Karpas-422 (cell line): ENCODE results near the gene ING1. TPM values are rescaled to one million over a fixed set of nuclear protein-coding genes. Genes with fewer than 3 reads are reported as not detected.
A peak's percentile ranks its signal among the peaks of the same experiment; 100 is the strongest.

Source experiments
- DNase-seq: peaks from one replicate; pipeline ENCODE4 v3.0.0-alpha.2; 2015
- H2AFZ ChIP-seq: fragments of 200-600 bp; sonication (generic); 2 replicates; pipeline ENCODE4 v1.6.1; 2014; ENCODE audit warnings: antibody characterized with exemption, low read length, mixed read lengths
- H3K27ac ChIP-seq: fragments of 200-600 bp; sonication (generic); 2 replicates; pipeline ENCODE4 v1.5.1; 2014; ENCODE audit warnings: mild to moderate bottlenecking, low read length, moderate library complexity
- H3K27me3 ChIP-seq: fragments of 200-600 bp; sonication (generic); 2 replicates; pipeline ENCODE4 v1.6.1; 2014; ENCODE audit warnings: low read length, mixed read lengths
- H3K36me3 ChIP-seq: fragments of 200-600 bp; sonication (generic); 2 replicates; pipeline ENCODE4 v1.6.1; 2014; ENCODE audit warnings: low read length, mixed read lengths; ENCODE audit not compliant: insufficient read depth
- H3K4me1 ChIP-seq: fragments of 200-600 bp; sonication (generic); 2 replicates; pipeline ENCODE4 v1.6.1; 2014; ENCODE audit warnings: mild to moderate bottlenecking, low read length, mixed read lengths
- H3K4me2 ChIP-seq: fragments of 200-600 bp; sonication (generic); 2 replicates; pipeline ENCODE4 v1.6.1; 2014; ENCODE audit warnings: low read length, low read depth, mild to moderate bottlenecking; ENCODE audit not compliant: poor library complexity, severe bottlenecking
- H3K4me3 ChIP-seq: fragments of 200-600 bp; sonication (generic); 2 replicates; pipeline ENCODE4 v1.5.1; 2014; ENCODE audit warnings: mild to moderate bottlenecking, antibody characterized with exemption, low read length, mixed read lengths
- H3K79me2 ChIP-seq: fragments of 200-600 bp; sonication (generic); 2 replicates; pipeline ENCODE4 v1.6.1; 2014; ENCODE audit warnings: mild to moderate bottlenecking, low read length, mixed read lengths
- H3K9ac ChIP-seq: fragments of 200-600 bp; sonication (generic); 2 replicates; pipeline ENCODE4 v1.6.0; 2014; ENCODE audit warnings: low read length
- H3K9me2 ChIP-seq: fragments of 200-600 bp; sonication (generic), shearing (Covaris generic); replicated peaks from 2 replicates; pipeline ENCODE4 v1.6.0; 2014; ENCODE audit warnings: mild to moderate bottlenecking, low read length, moderate library complexity; ENCODE audit not compliant: insufficient read depth
- H3K9me3 ChIP-seq: fragments of 300-700, 200-600 bp; sonication (generic); 2 replicates; pipeline ENCODE4 v1.6.1; 2014; ENCODE audit warnings: low read length, mixed read lengths
- H4K20me1 ChIP-seq: fragments of 200-600 bp; sonication (generic); 2 replicates; pipeline ENCODE4 v1.6.1; 2014; ENCODE audit warnings: mild to moderate bottlenecking, antibody characterized with exemption, low read length, low read depth; ENCODE audit not compliant: insufficient read depth
- total RNA-seq: library from RNA; depleted of rRNA; stranded (reverse); fragments of >200 nt; shearing (Covaris generic); gene quantifications from 2 replicates; pipeline ENCODE4 v1.2.3, GENCODE V29; 2014; ENCODE audit warnings: low replicate concordance

ING1 gene
- total RNA-seq, 1 experiment from 2014 or later = 6.3 TPM

DNA sequence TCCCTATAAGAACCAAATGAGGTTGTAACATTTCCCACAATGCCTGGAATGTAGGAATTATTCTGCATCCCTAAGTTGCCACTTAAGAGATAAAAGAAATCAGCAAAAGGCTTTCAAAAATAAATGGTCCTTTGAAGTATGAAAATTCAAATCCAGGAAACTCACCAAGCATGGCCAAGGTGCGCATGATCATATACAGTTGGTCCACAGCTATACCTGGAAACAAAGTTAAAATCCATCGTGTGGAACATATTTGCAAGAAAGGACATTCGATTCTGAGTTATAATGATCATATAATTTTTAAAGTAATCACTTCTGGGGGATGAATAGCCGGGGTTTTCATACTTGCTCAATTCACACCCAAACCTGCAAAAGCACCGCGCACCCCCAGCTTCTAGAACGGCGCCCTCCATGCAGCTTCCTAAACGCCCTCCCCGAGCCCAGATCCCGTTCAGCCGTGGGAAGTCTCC lies 8.1 kb upstream of the ING1 start:
- Histone ChIP-seq H2AFZ (no peak overlapping the region), H3K4me1 (peaks cover 26% of the 10 kb centered on the region)

GRCh38 chr13:110705826-110706569 lies 7.5 kb upstream of the ING1 start, which contains the start of gene CARS2:
Gene CARS2 (minus strand): TSS chr13:110706116. CDS start chr13:110706093, 23 bp downstream.
- Histone ChIP-seq H3K79me2 (peaks cover 46% of the 10 kb centered on the region), H2AFZ (peak within 1 kb of the TSS; percentile 67; the same call in 1 of the 2 replicates)

More for the DNA sequence above, 8.1 kb upstream of the ING1 start:
- H4K20me1 ChIP-seq = no peaks in the 10 kb centered on the region
- H3K79me2 ChIP-seq = peaks cover 47% of the 10 kb centered on the region
- H3K9me2 ChIP-seq = no peaks in the 10 kb centered on the region
- H3K9me3 ChIP-seq = no peaks in the 10 kb centered on the region
- no peaks in the 10 kb centered on the region for H3K27me3 ChIP-seq
- H3K4me2 ChIP-seq = peak overlapping the region; percentile 84
- H3K27ac ChIP-seq = peak overlapping the region; percentile 37; the same call in 1 of the 2 replicates
- H3K9ac ChIP-seq = peak overlapping the region; percentile 97
- peaks cover 18% of the 10 kb centered on the region; the same call in 1 of the 2 replicates for H3K36me3 ChIP-seq
- peak overlapping the region; percentile 75 for H3K4me3 ChIP-seq
- DNase-seq = peak; percentile 53

DNA sequence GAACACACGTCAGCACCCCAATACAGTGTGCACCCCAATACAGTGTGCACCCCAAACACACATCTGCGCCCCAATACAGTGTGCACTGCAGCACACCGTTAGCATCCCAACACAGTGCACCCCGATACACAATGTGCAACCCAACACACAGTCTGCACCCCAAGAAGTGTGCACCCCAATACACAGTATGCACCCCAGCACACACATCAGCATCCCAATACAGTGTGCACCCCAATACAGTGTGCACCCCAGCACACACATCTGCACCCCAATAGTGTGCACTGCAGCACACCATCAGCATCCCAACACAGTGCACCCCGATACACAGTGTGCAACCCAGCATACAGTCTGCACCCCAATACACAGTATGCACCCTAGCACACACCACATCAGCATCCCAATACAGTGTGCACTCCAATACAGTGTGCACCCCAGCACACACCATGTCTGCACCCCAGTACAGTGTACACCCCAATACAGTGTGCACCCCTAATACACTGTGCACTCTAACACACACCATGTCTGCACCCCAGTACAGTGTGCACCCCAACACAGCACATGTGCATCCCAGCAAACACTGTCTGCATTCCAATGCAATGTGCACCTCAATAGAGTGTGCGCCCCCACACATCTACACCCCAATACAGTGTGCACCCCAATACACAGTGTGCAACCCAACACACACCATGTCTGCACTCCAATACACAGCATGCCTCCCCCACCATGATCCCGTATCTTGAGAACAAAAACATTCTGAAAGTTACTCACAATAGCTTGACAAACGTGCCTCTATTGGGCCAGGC lies 6.7 kb upstream of the ING1 start:
- Histone ChIP-seq H3K9me3 (no peaks in the 10 kb centered on the region), H4K20me1 (no peaks in the 10 kb centered on the region), H3K27ac (no peak overlapping the region), H3K27me3 (no peaks in the 10 kb centered on the region), H3K9ac (peak overlapping the region; percentile 76), H2AFZ (peak overlapping the region; percentile 67; the same call in 1 of the 2 replicates), H3K4me2 (peak overlapping the region; percentile 93), H3K4me1 (peaks cover 35% of the 10 kb centered on the region), H3K4me3 (peak overlapping the region; percentile 75), H3K36me3 (peaks cover 11% of the 10 kb centered on the region; the same call in 1 of the 2 replicates), H3K79me2 (peaks cover 40% of the 10 kb centered on the region), H3K9me2 (no peaks in the 10 kb centered on the region)
- DNase-seq = no peak

More at GRCh38 chr13:110705826-110706569, 7.5 kb upstream of the ING1 start, which contains the start of gene CARS2:
- Histone ChIP-seq H3K9me2 (no peaks in the 10 kb centered on the region), H3K27me3 (no peaks in the 10 kb centered on the region), H3K36me3 (peaks cover 18% of the 10 kb centered on the region; the same call in 1 of the 2 replicates), H3K27ac (peak within 1 kb of the TSS; percentile 37; the same call in 1 of the 2 replicates), H3K4me2 (peak within 1 kb of the TSS; percentile 93), H3K4me3 (peak within 1 kb of the TSS; percentile 75), H4K20me1 (no peaks in the 10 kb centered on the region), H3K9me3 (no peaks in the 10 kb centered on the region), H3K9ac (peak within 1 kb of the TSS; percentile 97), H3K4me1 (peaks cover 27% of the 10 kb centered on the region)
- peak; percentile 99 for DNase-seq

- Histone ChIP-seq H3K79me2 (peaks cover 28% of the 10 kb centered on the region), H4K20me1 (peaks cover 16% of the 10 kb centered on the region), H3K9ac (peak overlapping the region; percentile 94), H3K4me2 (peak overlapping the region; percentile 97), H3K4me3 (peak overlapping the region; percentile 91), H3K9me2 (no peaks in the 10 kb centered on the region), H3K27me3 (no peaks in the 10 kb centered on the region), H2AFZ (peak overlapping the region; percentile 95), H3K4me1 (peaks cover 25% of the 10 kb centered on the region), H3K27ac (peak overlapping the region; percentile 99), H3K9me3 (no peaks in the 10 kb centered on the region), H3K36me3 (no peaks in the 10 kb centered on the region)
- DNase-seq = peak; percentile 97
Observed at GRCh38 chr13:110712081-110712848, 1.2 kb upstream of the ING1 start.

DNA sequence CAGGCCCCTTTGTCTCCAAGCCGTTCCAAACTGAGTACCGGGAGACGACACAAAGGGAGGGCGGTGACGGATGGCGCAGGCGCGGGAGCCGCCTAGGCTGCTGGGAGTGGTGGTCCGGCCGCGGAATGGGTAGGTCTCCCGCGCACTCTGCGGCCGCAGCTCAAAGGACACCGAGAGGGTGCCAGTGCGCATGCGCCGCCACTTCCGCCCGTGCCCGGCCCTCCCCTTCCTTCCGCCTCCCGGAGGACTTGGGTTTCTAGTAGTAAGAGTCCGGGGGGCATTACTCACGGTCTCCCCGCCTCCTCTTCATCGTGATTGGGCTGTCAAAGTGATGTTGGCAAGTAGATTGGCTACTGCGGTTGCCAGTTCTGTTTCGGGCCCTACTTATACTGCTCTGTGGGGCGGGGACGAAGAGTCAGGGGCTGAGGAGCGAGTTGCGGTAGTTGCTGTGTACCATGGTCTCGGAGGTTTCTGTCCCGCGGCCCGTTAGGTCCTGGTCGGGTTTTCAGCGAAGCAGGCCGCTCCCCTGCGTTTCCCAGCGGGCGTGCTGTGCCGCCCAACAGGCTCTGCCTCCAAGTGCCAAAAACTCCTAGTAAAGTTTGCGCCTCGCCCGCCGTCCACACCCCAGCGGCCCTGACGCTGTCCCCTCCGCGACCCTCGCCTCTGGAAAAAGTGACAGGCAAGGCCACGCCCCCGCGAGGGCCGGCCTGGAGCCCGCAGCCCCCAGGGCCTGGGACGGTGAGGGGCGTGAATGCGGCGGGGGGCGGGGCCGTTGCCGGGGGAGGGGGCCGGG lies 455 bp upstream of the ING1 start:
- Histone ChIP-seq H3K27me3 (no peaks in the 10 kb centered on the region), H3K27ac (peak overlapping the region; percentile 99), H3K4me3 (peak overlapping the region; percentile 97), H3K9me3 (no peaks in the 10 kb centered on the region), H3K9me2 (no peaks in the 10 kb centered on the region), H3K79me2 (peaks cover 36% of the 10 kb centered on the region), H3K9ac (peak overlapping the region; percentile 91), H4K20me1 (peaks cover 22% of the 10 kb centered on the region), H3K36me3 (no peaks in the 10 kb centered on the region), H2AFZ (peak overlapping the region; percentile 95; the same call in 1 of the 2 replicates), H3K4me1 (peaks cover 27% of the 10 kb centered on the region), H3K4me2 (peak overlapping the region; percentile 97)
- peak; percentile 99 for DNase-seq

DNA sequence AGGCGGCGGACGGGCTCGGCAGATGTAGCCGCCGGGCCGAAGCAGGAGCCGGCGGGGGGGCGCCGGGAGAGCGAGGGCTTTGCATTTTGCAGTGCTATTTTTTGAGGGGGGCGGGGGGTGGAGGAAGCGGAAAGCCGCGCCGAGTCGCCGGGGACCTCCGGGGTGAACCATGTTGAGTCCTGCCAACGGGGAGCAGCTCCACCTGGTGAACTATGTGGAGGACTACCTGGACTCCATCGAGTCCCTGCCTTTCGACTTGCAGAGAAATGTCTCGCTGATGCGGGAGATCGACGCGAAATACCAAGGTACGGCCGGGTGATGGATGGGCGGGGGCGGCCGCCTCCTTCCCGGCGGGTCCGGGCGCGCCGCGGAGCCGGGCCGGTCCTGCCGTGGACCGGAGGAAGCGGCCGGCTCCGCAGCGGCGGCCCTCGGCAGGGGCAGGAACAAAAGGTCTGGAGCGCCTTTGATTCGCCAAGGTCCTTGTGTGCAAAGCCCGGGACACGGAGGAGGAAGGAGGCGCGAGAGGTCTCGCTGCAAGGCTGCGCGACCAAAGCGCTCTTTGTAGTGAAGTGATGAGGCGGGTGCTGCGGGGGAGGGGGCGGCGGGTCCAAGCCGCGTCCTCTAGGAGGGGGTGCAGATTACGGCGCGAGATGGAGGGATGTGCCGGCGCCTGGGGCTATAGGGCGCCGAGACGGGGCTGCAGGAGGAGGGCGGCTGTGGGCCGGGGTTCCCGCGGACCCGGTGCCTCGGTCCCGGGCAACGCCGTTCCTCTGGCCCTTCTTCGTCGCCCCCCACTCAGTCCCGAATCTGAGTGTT lies 689 bp downstream of the ING1 start:
- Histone ChIP-seq H3K4me2 (peak overlapping the region; percentile 76), H3K9ac (peak overlapping the region; percentile 88), H3K4me1 (peaks cover 27% of the 10 kb centered on the region), H3K36me3 (no peaks in the 10 kb centered on the region), H3K79me2 (peaks cover 46% of the 10 kb centered on the region), H3K4me3 (peak overlapping the region; percentile 97), H3K9me3 (no peaks in the 10 kb centered on the region), H3K27me3 (no peaks in the 10 kb centered on the region), H4K20me1 (peaks cover 30% of the 10 kb centered on the region), H3K9me2 (no peaks in the 10 kb centered on the region), H2AFZ (0 out of 2 replicates have a peak overlapping the region, but pooled peaks have one; percentile 29), H3K27ac (peak overlapping the region; percentile 90)
- DNase-seq = peak; percentile 91
